GM18517 (cell line): ENCODE data around the gene RASSF9.
A peak's percentile ranks its signal among the peaks of the same experiment; 100 is the strongest.

ENCODE experiments used
- ATAC-seq: cut with Tn5 transposase; IDR thresholded peaks from one replicate; pipeline ENCODE4 v1.9.1; 2021; ENCODE audit warnings: mild to moderate bottlenecking, moderate library complexity; ENCODE audit not compliant: unreplicated experiment

The RASSF9 gene

GRCh38 chr12:85836197-85837090 is at the start of gene RASSF9:
RASSF9 (minus strand) TSS chr12:85836409; CDS start chr12:85836201, 208 bp downstream.
- ATAC-seq = peak; percentile 39

GRCh38 chr12:85883763-85884162 is 47.6 kb upstream of the RASSF9 start:
- no peak for ATAC-seq

GRCh38 chr12:85877459-85877858 is 41.2 kb upstream of the RASSF9 start:
- no peak for ATAC-seq

GRCh38 chr12:85874031-85874461 is 37.8 kb upstream of the RASSF9 start, which contains the start of gene NTS:
NTS (plus strand) TSS chr12:85874295; CDS start chr12:85874404, 109 bp downstream.
- ATAC-seq = peak; percentile 84

GRCh38 chr12:85872497-85873091 is 36.4 kb upstream of the RASSF9 start:
- ATAC-seq = peak; percentile 81

- peak; percentile 98 for ATAC-seq
These were observed 31.0 kb upstream of the RASSF9 start for GRCh38 chr12:85866986-85867776.

GRCh38 chr12:85865890-85866289 is 29.7 kb upstream of the RASSF9 start:
- ATAC-seq = no peak

GRCh38 chr12:85856966-85857365 is 20.8 kb upstream of the RASSF9 start:
- ATAC-seq = no peak

GRCh38 chr12:85855305-85855704 is 19.1 kb upstream of the RASSF9 start:
- no peak for ATAC-seq

GRCh38 chr12:85849344-85849743 is 13.1 kb upstream of the RASSF9 start:
- ATAC-seq = no peak

GRCh38 chr12:85843606-85844310 is 7.5 kb upstream of the RASSF9 start:
- no peak for ATAC-seq

GRCh38 chr12:85835426-85836196 is 598 bp downstream of the RASSF9 start:
- ATAC-seq = no peak

GRCh38 chr12:85834378-85834777 is 1.8 kb downstream of the RASSF9 start:
- no peak for ATAC-seq

- ATAC-seq = no peak
These were observed 2.6 kb downstream of the RASSF9 start for GRCh38 chr12:85833579-85833978.

GRCh38 chr12:85831327-85831990 is 4.8 kb downstream of the RASSF9 start:
- ATAC-seq = no peak

GRCh38 chr12:85829391-85829790 is 6.8 kb downstream of the RASSF9 start:
- no peak for ATAC-seq

GRCh38 chr12:85828576-85828975 is 7.6 kb downstream of the RASSF9 start:
- ATAC-seq = no peak

- ATAC-seq = no peak
These were observed 10.5 kb downstream of the RASSF9 start for GRCh38 chr12:85825746-85826145.

- ATAC-seq = no peak
These were observed 12.6 kb downstream of the RASSF9 start for GRCh38 chr12:85823436-85824180.
